Limb (tissue), 2 donors: ENCODE data around the gene PTPRF.
"Not testable (repeated sequence)": the region's sequence is repeated elsewhere in the genome, so short reads cannot be mapped to it uniquely, and the experiment has no call there.

Experiments used
- DNase-seq, 2 donors: peaks; one replicate each; pipeline ENCODE4 v3.0.0-alpha.2; 2016; ENCODE audit errors: extremely low spot score in 2 of 2

Gene PTPRF

GRCh38 chr1:43625063-43625780 lies 94.5 kb downstream of the PTPRF start:
- no peak for DNase-seq

DNA sequence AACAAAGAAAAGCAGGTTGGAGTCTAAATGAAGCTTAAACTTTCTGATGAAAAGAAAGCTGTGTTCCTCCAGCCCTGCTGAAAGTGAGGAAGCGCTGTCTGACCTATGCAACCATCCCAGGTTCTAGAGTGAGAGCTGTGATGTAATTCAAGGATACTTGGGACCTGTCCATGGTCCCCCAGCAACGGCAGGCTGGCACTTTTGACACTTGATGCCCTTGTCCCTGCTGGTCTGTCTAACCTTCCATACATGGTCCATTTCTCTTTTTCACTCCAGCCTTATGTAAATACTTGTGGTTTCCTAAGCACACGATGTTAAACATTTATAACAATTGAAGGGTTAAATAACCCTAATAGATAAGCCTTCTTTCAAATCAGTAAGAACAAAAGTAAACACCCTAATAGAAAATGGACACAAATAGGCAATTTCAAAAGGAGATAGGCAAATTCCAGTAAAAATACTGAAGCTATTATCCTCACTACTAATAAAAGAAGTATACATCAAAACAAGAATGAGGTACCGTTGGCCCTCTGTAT lies 101.5 kb downstream of the PTPRF start:
- DNase-seq: no peak

- no peak for DNase-seq
Observed at GRCh38 chr1:43634721-43635120, 104.0 kb downstream of the PTPRF start.

DNA sequence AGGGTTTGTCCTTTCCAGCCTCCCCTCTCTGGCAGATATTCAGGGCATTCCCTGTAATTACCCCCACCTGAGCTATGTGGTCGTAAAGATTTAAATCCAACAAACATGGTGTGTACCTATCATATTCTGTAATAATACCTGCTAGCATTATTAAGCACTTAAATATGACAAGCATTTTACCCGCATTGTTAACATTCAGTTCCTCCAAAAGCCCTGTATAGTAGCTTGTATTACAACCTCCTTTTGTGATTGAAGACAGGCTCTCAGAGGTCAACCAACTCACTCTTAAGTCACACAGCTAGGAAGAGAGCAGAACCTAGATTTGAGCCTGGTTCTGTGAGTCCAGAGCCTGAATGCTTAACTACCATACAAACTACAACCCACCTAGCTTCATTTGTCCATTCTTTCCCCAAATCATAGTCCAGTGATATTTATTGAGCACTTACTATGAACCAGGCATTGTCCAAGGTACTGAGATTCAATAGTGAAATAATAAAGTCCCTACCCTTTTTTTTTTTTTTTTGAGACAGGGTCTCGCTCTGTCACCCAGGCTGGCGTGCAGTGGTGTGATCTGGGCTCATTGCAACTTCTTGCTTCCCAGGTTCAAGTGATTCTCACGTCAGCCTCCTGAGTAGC lies 105.4 kb downstream of the PTPRF start:
- DNase-seq: no peak

DNA sequence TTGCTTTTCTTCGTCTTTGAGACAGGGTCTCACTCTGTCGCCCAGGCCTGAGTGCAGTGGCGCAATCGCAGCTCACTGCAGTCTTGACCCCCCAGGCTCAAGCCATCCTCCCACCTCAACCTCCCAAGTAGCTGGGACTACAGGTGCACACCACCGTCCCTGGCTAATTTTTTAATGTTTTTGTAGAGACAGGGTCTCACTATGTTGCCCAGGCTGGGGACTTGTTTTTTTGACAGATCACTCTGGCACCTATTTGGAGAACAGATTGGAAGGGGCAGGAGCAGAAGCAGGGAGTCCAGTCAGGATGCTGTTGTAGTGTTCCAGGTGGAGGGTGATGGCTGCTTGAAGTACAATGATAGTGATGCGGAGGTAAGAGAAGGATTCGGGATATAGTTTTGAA lies 106.6 kb downstream of the PTPRF start:
- DNase-seq: no peak

DNA sequence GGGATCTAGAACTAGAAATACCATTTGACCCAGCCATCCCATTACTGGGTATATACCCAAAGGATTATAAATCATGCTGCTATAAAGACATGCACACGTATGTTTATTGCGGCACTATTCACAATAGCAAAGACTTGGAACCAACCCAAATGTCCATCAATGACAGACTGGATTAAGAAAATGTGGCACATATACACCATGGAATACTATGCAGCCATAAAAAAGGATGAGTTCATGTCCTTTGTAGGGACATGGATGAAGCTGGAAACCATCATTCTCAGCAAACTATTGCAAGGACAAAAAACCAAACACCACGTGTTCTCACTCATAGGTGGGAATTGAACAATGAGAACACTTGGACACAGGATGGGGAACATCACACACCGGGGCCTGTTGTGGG lies 107.7 kb downstream of the PTPRF start:
- not testable (repeated sequence) for DNase-seq

DNA sequence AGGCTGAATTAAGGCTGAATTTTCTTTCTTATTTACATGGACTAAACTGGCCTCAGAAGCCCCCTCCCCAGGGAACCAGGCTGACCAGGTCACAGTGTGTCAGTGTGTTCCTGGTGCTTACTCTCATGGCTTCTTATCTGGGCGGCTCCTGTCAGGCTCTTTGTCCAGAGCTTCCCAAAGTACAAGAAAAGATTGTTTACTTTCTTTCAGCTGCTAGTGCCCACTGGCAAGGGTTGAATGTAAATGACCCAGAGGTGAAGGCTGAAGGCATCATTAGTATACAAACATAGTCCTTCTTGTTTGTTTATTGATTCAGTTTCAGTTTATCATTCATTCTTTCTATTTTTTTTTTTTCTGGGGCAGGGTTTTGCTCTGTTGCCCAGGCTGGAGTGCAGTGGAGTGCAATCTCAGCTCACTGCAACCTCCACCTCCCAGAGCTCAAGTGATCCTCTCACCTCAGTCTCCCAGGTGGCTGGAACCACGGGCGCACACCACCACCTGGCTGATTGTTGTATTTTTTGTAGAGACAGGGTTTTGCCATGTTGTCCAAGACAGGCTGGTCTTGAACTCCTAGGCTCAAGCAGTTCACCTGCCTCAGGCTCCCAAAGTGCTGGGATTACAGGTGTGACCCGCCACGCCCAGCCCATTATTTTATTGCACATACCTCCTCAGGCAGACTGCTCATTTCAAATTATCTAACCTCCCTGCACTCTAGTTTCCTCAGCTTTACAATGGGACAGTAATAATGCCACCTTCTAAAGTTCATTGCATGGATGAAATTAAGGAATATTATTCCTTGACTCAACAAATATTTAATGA lies 109.5 kb downstream of the PTPRF start:
- DNase-seq: no peak

- DNase-seq: no peak
Observed at GRCh38 chr1:43644558-43644957, 113.9 kb downstream of the PTPRF start.

DNA sequence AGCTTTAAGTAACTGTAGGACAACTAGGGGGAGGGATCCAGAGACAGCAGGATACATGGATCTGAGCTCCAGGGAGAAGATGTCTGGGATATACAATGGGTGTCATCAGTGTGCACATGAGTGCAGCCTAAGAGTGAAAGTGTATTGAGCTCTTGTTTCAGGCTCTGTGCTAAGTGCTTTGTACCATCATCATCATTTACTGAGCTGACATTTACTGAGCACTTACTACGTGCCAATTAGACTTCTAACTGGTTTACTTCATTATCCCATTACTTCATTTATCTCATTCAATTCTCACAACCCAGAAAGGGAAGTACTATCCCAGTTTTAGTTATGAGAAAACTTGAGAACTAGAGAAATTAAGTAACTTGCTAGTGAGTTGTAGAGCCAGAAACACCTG lies 114.8 kb downstream of the PTPRF start:
- DNase-seq: no peak

- DNase-seq: not testable (repeated sequence)
Observed at GRCh38 chr1:43647331-43647730, 116.6 kb downstream of the PTPRF start.

GRCh38 chr1:43648221-43648847 lies 117.7 kb downstream of the PTPRF start:
- no peak for DNase-seq

DNA sequence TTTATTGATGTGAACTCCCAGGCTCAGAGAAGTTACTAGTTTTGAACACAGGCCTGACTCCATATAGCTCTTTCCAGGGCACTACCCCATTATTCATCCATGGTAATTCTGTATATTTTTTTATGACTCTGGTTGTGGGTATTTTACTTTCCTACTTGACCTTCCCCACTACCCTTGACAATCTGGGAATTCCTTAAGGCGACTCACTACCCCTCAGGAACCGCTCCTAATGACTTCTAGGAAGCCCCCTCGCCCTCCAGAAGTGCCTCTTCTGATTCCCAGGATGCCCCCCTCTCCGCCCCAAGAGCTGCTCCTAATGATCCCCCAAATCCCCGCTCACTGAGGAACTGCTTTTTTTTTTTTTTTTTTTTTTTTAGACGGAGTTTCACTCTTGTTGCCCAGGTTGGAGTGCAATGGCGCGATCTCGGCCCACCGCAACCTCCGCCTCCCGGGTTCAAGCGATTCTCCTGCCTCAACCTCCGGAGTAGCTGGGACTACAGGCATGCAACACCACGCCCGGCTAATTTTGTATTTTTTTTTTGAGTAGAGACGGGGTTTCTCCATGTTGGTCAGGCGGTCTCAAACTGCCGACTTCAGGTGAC lies 118.3 kb downstream of the PTPRF start:
- no peak for DNase-seq

- DNase-seq: peak; percentile 93 to 96
Observed at GRCh38 chr1:43650310-43651085, 119.8 kb downstream of the PTPRF start.

DNA sequence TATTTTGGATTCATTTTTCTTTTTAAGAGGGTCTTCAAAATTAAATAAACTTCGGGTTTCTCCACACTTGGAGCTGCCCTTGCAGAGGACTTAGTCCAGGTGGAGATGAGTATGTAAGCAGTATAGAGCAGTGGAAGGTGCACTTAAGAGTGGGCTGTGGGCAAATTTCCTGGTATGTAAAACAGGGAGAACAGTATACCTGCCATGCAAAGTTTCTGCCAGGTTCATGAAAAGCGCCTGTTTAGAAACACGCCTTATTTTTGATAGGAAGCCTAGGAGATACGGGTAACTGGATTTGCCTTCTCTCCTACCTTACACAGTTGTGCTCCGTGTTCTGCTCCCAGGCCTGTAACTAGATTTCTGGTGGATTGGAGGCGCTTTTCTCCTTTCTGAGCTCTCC lies 120.5 kb downstream of the PTPRF start:
- DNase-seq: no peak

- DNase-seq: no peak
Observed at GRCh38 chr1:43651902-43652301, 121.2 kb downstream of the PTPRF start.

GRCh38 chr1:43653339-43653738 lies 122.7 kb downstream of the PTPRF start:
- no peak for DNase-seq

- no peak for DNase-seq
Observed at GRCh38 chr1:43653893-43654292, 123.2 kb downstream of the PTPRF start.

GRCh38 chr1:43655953-43656352 lies 125.3 kb downstream of the PTPRF start:
- no peak for DNase-seq

DNA sequence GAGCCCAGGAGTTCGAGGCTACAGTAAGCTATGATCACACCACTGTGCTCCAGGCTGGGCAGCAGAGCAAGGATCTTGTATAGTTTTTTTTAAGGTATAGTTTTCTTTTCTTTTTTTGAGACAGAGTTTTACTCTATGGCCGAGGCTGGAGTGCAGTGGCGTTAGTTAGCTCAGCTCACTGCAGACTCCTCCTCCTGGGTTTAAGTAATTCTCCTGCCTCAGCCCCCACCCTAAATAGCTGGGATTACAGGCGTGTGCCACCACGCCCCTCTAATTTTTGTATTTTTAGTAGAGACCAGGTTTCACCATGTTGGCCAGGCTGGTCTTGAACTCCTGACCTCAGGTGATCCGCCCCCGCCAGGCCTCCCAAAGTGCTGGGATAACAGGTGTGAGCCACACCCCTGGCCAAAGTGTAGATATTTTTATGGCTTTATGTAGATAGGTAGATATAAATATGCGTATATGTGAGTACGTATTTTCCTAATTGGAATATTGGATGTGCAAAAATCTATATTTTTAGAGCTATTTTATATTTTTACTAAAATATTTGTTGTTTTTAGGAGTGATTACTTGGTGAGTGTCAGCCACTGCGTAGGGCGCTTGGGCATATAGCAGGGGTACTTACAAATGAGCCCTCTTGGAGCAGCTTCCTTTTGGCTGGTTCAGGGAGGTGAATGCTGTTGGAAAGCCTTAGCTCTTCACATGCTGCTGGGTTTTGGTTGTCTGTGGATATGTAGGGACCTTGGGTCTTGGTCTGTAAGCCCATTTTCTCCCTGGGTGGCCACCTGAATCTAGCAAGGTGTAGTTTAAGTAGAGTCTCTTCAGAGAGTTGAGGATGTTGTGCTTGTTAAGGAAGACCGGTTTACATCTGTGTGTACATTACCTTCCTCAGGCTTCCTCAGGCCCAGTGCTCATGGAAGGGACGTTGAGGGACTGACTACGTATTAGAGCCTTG lies 128.8 kb downstream of the PTPRF start:
- DNase-seq: no peak
